Measurements from ENCODE around the gene PPP1R37. TPM values are rescaled to one million over a fixed set of nuclear protein-coding genes. Genes with fewer than 3 reads are reported as not detected.

Gene PPP1R37
- polyA plus RNA-seq, 1 donor from 2014 or later, result 53.7 TPM

DNA sequence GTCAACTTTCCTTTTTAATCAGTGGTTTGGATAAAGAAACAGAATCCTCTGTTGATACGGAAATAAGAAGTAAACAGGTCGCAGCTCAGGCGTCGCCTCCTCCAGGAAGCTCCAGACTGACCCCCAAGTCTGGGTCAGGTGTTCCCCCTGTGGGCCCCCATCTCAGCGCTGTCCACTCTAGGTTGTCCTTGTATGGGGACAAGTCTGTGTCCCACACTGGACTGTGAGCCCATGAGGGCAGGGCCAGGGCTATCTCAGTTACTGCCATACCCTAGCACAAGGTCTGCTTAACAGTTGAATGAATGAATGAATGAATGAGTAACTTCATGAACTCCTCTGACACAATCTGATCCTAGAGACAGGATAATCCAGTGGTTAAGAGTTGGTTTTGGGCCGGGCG lies 46.6 kb upstream of the PPP1R37 start:
- H3K36me3 ChIP-seq (ENCODE audit: insufficient read depth, low read length), result no peaks in the 10 kb centered on the region
- no peaks in the 10 kb centered on the region for H3K27me3 ChIP-seq (ENCODE audit: insufficient read depth, low read depth, low read length)
- no peaks in the 10 kb centered on the region for H3K9me2 ChIP-seq (ENCODE audit: insufficient read depth, low read length)
- no peak overlapping the region for H3K4me2 ChIP-seq (ENCODE audit: low read length)
- no peak for TF ChIP-seq MXI1 (conservative IDR thresholded peaks at IDR 0.05; ENCODE audit: poor library complexity, severe bottlenecking)
- TF ChIP-seq EZH2 (IDR thresholded peaks at IDR 0.05; ENCODE audit: borderline replicate concordance, insufficient read depth, low read length, poor library complexity, severe bottlenecking), result no peak
- no peak for TF ChIP-seq SMC3 (conservative IDR thresholded peaks at IDR 0.05; ENCODE audit: poor library complexity)
- TF ChIP-seq EP300 (conservative IDR thresholded peaks at IDR 0.05; ENCODE audit: poor library complexity, severe bottlenecking), result no peak
- no peak for TF ChIP-seq RAD21 (conservative IDR thresholded peaks at IDR 0.05)
- TF ChIP-seq, protein P1, sequence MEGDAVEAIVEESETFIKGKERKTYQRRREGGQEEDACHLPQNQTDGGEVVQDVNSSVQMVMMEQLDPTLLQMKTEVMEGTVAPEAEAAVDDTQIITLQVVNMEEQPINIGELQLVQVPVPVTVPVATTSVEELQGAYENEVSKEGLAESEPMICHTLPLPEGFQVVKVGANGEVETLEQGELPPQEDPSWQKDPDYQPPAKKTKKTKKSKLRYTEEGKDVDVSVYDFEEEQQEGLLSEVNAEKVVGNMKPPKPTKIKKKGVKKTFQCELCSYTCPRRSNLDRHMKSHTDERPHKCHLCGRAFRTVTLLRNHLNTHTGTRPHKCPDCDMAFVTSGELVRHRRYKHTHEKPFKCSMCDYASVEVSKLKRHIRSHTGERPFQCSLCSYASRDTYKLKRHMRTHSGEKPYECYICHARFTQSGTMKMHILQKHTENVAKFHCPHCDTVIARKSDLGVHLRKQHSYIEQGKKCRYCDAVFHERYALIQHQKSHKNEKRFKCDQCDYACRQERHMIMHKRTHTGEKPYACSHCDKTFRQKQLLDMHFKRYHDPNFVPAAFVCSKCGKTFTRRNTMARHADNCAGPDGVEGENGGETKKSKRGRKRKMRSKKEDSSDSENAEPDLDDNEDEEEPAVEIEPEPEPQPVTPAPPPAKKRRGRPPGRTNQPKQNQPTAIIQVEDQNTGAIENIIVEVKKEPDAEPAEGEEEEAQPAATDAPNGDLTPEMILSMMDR (IDR thresholded peaks at IDR 0.05; ENCODE audit: poor library complexity, severe bottlenecking), result no peak
- no peak for TF ChIP-seq TAF1 (IDR thresholded peaks at IDR 0.05; ENCODE audit: low read depth)
- no peak overlapping the region for H2AFZ ChIP-seq (ENCODE audit: low read depth, low read length)
- H3F3A ChIP-seq (ENCODE audit: insufficient read depth, low read length, poor library complexity, severe bottlenecking), result no peaks in the 10 kb centered on the region
- peaks cover 17% of the 10 kb centered on the region for H3K79me2 ChIP-seq (replicated peaks; ENCODE audit: insufficient read depth, low read length)
- no peak overlapping the region for H3K27ac ChIP-seq (ENCODE audit: low read length)
- no peaks in the 10 kb centered on the region for H3K9me3 ChIP-seq (ENCODE audit: low read length)
- H4K20me1 ChIP-seq (ENCODE audit: insufficient read depth), result no peaks in the 10 kb centered on the region
- no peak overlapping the region for H3K4me3 ChIP-seq (ENCODE audit: low read length)
- no peak overlapping the region for H3K9ac ChIP-seq (ENCODE audit: low read length)

DNA sequence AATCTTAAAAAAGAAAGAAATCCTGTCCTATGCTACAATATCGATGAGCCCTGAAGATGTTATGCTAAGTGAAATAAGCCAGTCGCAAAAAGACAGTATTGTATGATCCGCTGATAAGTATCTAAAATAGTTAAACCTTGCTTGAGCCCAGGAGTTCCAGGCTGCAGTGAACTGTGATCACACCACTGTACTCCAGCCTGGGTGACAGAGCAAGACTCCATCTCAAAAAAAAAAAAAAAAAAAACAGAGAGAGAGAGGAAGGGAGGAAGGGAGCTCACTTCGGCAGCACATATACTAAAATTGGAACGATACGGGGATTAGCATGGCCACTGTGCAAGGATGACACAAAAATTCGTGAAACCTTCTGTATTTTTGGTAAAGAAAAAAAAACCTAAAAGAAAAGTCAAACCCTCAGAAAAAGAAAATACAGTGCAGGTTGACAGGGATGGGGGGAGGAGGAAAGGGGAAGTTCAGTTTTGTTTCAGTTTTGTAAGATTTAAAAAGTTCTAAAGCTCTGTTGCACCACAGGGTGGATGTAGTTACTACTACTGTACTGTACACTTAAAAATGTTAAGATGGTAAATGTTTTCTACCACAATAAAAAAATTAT lies 45.7 kb upstream of the PPP1R37 start:
- Histone ChIP-seq H3K9me3 (ENCODE audit: low read length) (no peaks in the 10 kb centered on the region), H3K27me3 (ENCODE audit: insufficient read depth, low read depth, low read length) (no peaks in the 10 kb centered on the region), H3K9ac (ENCODE audit: low read length) (no peak overlapping the region), H3K36me3 (ENCODE audit: insufficient read depth, low read length) (no peaks in the 10 kb centered on the region), H3F3A (ENCODE audit: insufficient read depth, low read length, poor library complexity, severe bottlenecking) (no peaks in the 10 kb centered on the region), H2AFZ (ENCODE audit: low read depth, low read length) (no peak overlapping the region), H4K20me1 (ENCODE audit: insufficient read depth) (no peaks in the 10 kb centered on the region), H3K4me3 (ENCODE audit: low read length) (no peak overlapping the region), H3K9me2 (ENCODE audit: insufficient read depth, low read length) (no peaks in the 10 kb centered on the region), H3K4me2 (ENCODE audit: low read length) (no peak overlapping the region), H3K79me2 (replicated peaks; ENCODE audit: insufficient read depth, low read length) (peaks cover 17% of the 10 kb centered on the region), H3K27ac (ENCODE audit: low read length) (no peak overlapping the region)
- no peak for TF ChIP-seq REST (IDR thresholded peaks at IDR 0.05; ENCODE audit: borderline replicate concordance)
- TF ChIP-seq EP300 (conservative IDR thresholded peaks at IDR 0.05; ENCODE audit: poor library complexity, severe bottlenecking), result no peak
- no peak for TF ChIP-seq TAF1 (IDR thresholded peaks at IDR 0.05; ENCODE audit: low read depth)
- TF ChIP-seq, protein P1 (IDR thresholded peaks at IDR 0.05; ENCODE audit: poor library complexity, severe bottlenecking), result no peak
- TF ChIP-seq MXI1 (conservative IDR thresholded peaks at IDR 0.05; ENCODE audit: poor library complexity, severe bottlenecking), result no peak
